Left ventricle myocardium inferior (tissue), 1 donor: Measurements from ENCODE around the gene ARHGAP31. TPM values are rescaled to one million over a fixed set of nuclear protein-coding genes. Genes with fewer than 3 reads are reported as not detected.
A peak's percentile ranks its signal among the peaks of the same experiment; 100 is the strongest.

ENCODE experiments used
- DNase-seq: peaks from one replicate; pipeline ENCODE4 v3.0.0-alpha.2; 2020
- H3K27ac ChIP-seq: fragments of 200-600 bp; replicated peaks from 2 replicates; pipeline ENCODE4 v1.8.0; 2021
- H3K27me3 ChIP-seq: fragments of 200-600 bp; 2 replicates; pipeline ENCODE4 v1.8.0; 2021; ENCODE audit warnings: low read depth
- H3K36me3 ChIP-seq: fragments of 200-600 bp; 2 replicates; pipeline ENCODE4 v1.8.0; 2021
- H3K4me1 ChIP-seq: fragments of 200-600 bp; 2 replicates; pipeline ENCODE4 v1.8.0; 2021
- H3K4me3 ChIP-seq: fragments of 200-600 bp; 2 replicates; pipeline ENCODE4 v1.8.0; 2021; ENCODE audit warnings: mild to moderate bottlenecking, moderate library complexity
- H3K9me3 ChIP-seq: fragments of 200-600 bp; replicated peaks from 2 replicates; pipeline ENCODE4 v1.8.0; 2021
- intact Hi-C: fragments of 100-400 bp; cut with micrococcal nuclease; formaldehyde crosslinking; loops from one replicate; pipeline ENCODE4 v1.11.0; 2022
- total RNA-seq: library from RNA; stranded (reverse); fragmentation: NEBNext Ultra II Directional; extraction: Animal tissue kit (Norgen Biotek cat#: 25700); gene quantifications from one replicate; pipeline ENCODE4 v1.2.1, GENCODE V29; 2021
- TF ChIP-seq, protein P1 (sequence below): fragments of 200-600 bp; IDR thresholded peaks from 2 replicates; pipeline ENCODE4 v1.8.0; 2021; ENCODE audit warnings: antibody characterized with exemption, mild to moderate bottlenecking, borderline replicate concordance
- donor health status: DM: no; HTN: yes; CAD: no; lungs with severe emphysema.

Gene ARHGAP31
- total RNA-seq, 1 donor from 2014 or later: 38.0 TPM

DNA sequence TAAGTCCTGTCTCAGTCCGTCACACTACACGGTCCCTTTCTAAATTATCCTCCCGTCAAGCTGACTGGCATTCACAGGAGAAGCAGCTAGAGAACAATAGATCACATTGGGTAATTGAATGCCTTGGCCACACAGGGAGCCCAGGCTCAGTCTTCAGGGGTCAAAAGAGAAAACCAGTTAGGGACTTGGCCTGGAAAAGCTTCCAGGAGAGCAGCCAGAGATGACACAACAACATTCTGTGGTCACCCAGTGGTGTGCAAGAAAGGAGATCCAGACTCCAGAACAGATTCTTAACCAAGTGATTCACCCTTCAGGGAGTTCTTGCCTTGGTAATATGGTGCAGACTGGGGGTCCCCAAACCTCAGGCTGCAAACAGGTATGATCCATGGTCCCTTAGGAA lies 15.9 kb downstream of the ARHGAP31 start:
- Histone ChIP-seq H3K27ac (peak overlapping the region; percentile 18), H3K27me3 (no peaks in the 10 kb centered on the region), H3K9me3 (no peaks in the 10 kb centered on the region), H3K4me3 (no peak overlapping the region), H3K36me3 (peaks cover 30% of the 10 kb centered on the region), H3K4me1 (peaks cover 81% of the 10 kb centered on the region)
- no peak for DNase-seq
- TF ChIP-seq, protein P1, sequence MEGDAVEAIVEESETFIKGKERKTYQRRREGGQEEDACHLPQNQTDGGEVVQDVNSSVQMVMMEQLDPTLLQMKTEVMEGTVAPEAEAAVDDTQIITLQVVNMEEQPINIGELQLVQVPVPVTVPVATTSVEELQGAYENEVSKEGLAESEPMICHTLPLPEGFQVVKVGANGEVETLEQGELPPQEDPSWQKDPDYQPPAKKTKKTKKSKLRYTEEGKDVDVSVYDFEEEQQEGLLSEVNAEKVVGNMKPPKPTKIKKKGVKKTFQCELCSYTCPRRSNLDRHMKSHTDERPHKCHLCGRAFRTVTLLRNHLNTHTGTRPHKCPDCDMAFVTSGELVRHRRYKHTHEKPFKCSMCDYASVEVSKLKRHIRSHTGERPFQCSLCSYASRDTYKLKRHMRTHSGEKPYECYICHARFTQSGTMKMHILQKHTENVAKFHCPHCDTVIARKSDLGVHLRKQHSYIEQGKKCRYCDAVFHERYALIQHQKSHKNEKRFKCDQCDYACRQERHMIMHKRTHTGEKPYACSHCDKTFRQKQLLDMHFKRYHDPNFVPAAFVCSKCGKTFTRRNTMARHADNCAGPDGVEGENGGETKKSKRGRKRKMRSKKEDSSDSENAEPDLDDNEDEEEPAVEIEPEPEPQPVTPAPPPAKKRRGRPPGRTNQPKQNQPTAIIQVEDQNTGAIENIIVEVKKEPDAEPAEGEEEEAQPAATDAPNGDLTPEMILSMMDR: no peak
- intact Hi-C loops: no loop called here

DNA sequence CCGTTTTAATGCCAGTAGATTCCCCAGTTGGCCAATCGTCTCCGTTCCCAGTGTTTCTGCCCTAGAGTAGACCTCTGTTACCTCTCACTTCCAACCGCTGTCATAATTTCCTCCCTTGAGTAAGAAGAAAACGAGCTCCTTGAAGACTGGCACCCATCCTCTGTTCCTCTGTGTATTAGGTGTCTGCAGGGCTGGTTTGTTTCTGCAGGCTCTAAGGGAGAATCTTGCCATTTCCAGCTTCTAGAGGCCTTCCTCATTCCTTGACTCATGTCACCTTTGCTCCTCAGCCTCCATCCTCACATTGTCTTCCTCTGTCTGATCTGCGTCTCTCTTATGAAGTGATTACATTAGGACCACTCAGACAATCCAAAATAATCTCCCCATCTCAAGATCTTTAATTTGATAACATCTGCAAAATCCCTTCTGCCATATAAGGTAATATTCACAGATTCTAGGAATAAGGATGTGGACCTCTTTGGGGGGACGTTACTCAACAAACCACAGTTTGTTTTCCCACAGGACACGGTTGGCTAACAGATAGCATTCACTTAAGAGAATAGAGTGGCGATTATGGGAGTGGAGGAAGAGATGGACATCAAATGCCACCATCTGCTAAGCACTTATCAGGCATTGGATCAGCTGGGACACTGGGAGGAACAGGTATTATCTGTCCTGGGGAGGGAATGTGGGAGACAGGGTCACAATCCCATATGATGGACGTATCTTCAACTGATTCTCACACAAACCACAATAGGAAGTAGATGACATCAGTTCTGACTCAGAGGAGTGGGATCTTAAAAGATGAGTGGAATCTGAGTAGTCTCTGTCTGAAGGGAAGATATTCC lies 17.1 kb downstream of the ARHGAP31 start:
- intact Hi-C loops: no loop called here
- Histone ChIP-seq H3K27ac (no peak overlapping the region), H3K4me3 (no peak overlapping the region), H3K27me3 (no peaks in the 10 kb centered on the region), H3K9me3 (no peaks in the 10 kb centered on the region), H3K4me1 (peaks cover 81% of the 10 kb centered on the region), H3K36me3 (peaks cover 30% of the 10 kb centered on the region)
- DNase-seq: no peak
- TF ChIP-seq, protein P1: no peak

DNA sequence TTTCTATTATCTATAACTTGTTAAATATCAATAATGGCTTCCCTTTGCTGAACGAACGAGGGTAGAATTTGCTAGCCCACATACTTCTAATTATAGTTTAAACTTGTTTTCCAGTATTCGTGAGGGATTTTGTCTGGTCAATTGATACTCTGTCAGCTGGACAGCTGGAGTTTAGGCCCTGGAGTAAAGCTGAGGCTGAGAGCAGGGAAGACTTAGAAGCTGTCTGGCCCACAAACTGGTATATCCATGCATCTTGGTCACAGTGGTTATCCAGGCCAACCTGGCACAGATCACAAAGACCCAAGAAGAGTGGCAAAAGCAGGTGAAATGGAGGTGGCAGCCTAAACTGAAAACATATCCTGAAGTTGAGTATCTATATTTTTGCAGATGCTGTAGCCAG lies 19.3 kb downstream of the ARHGAP31 start:
- Histone ChIP-seq H3K4me3 (no peak overlapping the region), H3K36me3 (peaks cover 24% of the 10 kb centered on the region), H3K9me3 (no peaks in the 10 kb centered on the region), H3K27ac (no peak overlapping the region), H3K27me3 (no peaks in the 10 kb centered on the region), H3K4me1 (peaks cover 90% of the 10 kb centered on the region)
- intact Hi-C loops: no loop called here
- DNase-seq: no peak
- TF ChIP-seq, protein P1: no peak

DNA sequence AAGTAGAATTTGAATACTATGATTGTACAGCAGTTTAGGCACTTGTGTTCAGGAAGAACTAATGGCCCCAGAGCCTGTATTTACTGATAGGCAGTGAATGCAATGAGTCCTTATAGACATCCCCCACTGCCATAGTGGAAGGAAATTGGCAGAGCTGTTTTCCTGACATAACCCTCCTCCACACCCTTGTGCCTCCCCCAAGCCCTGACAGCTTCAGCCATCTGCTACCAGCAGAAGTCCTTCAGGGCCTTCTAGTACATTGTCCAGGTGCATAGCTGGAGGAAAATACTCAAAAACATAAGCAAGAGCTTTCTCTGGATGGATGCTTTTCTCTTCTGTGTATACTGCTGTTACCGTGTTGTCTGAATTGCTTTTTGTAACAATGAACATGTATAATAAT lies 20.6 kb downstream of the ARHGAP31 start:
- intact Hi-C loops: no loop called here
- no peaks in the 10 kb centered on the region for H3K9me3 ChIP-seq
- TF ChIP-seq, protein P1: no peak
- H3K36me3 ChIP-seq: peaks cover 17% of the 10 kb centered on the region
- H3K27me3 ChIP-seq: no peaks in the 10 kb centered on the region
- DNase-seq: no peak
- H3K4me1 ChIP-seq: peaks cover 90% of the 10 kb centered on the region
- no peak overlapping the region for H3K27ac ChIP-seq
- H3K4me3 ChIP-seq: no peak overlapping the region

DNA sequence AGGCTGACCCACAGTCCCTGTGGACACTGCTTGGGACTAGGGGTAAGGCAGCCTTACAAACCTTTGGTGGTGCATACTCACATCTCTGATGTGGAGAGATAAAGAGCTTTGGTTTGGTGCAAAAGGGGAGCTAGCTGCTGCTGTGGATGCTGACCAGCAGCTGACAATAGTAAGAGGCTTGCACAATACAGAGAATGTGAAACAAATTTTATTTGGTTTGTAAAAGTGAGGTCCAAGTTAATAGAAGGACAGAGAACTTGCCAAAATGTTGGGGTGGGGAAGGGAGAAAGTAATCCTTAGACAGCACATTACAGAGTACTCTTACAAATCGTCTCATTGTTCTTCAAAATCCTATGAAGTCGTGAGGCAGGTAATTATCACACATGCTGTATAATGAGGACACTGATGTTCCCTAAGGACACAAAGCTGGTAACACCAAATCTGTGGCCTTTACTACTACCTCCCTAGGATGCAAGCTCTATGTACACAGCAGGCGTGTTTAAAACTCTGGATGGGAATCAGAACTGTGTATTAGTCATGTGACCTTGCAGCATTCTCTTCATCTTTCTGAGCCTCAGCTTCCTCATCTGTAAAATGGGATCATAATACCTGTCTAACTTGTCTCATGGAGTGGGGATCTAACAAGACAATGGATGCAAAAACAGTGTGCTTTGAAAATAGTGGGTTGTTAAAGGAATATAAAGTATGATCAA lies 21.6 kb downstream of the ARHGAP31 start:
- no peak overlapping the region for H3K27ac ChIP-seq
- no peaks in the 10 kb centered on the region for H3K9me3 ChIP-seq
- H3K4me1 ChIP-seq: peaks cover 90% of the 10 kb centered on the region
- TF ChIP-seq, protein P1: no peak
- H3K27me3 ChIP-seq: no peaks in the 10 kb centered on the region
- intact Hi-C loops: no loop called here
- H3K4me3 ChIP-seq: no peak overlapping the region
- H3K36me3 ChIP-seq: peaks cover 17% of the 10 kb centered on the region
- DNase-seq: no peak
